Measurements from ENCODE around the gene WHRN.

Gene WHRN

DNA sequence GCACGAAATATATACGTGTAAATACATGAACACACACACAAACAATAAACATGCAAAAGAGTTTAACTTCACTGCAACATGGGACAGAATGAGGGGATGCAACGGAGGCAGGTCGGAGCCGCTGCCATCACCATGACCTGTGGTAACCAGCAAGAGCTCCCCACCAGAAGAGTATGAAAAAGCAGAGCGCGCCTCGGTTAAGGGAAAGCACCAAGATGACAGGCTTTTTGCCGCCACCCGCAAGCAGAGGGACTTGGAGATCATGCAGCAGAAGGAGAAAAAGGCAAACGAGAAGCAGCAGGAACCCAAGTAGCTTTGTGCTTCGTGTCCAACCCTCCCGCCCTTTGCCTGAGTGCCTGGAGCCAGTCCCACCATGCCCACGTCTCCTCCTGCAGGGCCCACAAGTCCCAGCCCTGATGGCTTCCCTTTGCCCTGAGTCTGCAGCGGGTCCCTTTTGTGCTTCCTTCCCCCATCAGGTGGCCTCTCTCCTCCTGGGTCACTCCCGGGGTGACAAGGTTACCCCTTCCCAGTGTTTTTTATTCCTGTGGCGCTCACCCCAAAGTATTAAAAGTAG is 13.8 kb downstream of the WHRN start:
- DNase-seq, result no peak

- no peak for DNase-seq
These were observed 15.3 kb downstream of the WHRN start for GRCh38 chr9:114489928-114490327.

DNA sequence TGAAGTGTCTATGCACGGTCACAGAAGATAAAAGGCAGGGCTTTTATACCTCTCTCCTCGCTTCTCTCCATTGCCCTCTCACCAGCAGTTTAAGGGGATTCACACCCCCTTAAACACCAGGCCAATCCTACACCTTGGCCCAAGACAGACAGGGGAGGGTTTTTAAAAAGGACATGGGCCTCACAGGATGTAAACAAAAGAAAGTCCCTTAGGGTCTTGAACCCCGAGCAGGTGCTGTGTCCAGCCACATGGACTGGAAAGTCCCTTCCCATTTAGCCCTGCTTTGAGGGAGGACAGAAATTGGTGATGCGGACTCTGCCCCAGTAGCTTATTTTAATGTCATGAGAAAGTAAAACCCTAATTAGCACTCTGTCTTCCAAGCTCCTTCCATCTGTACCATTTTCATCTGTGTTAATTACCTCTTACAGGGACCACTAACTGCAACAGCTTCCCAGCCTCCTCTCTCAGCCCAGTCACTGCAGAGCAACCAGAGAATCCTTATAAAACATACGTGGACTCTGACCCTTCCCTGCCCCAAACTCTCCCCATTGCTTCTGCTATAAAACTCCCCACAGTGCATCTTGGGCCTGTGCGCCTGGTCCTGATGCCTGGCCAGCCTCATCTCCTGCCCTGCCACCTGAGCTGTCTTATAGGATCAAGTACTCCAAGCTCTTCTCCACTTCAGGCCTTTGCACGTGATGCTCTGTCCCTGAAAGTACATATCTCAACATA is 16.7 kb downstream of the WHRN start:
- DNase-seq, result no peak

DNA sequence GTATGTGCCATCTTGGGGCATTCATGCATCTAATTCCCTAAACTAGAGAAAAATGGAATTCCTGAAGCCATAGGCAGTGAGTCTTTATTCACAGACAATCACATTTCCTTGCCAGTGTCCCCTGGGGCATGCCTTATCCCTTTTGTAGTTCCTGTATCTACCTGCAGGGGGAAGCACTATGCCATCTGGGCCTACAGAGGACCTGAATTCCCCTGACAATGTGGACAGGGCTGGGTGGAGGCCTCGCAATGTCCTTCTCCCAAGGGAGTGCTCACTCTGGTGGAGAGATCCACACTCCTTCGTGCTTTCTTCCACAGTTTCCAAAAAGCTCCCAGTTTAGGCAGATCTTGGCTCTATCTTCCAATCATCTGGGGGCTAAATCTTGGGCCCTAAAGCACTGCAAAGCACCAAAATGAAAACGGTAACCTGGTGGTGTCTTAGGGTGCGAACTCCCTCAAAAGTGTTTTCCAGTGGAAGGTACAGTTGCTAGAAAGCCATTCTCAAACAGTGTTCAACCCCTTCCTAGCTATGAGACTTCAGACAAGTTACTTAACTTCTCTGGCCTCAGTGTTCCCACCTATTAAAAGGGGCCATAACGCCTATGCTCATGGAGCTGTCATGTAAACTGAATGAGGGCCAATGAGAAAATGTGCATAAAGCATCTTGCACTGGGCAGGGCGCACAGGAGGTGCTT is 17.5 kb downstream of the WHRN start:
- DNase-seq, result no peak

GRCh38 chr9:114486205-114486963 is 18.9 kb downstream of the WHRN start:
- DNase-seq, result no peak

GRCh38 chr9:114484854-114485443 is 20.3 kb downstream of the WHRN start:
- DNase-seq, result no peak

- no peak for DNase-seq
These were observed 20.9 kb downstream of the WHRN start for GRCh38 chr9:114484215-114484853.

- no peak for DNase-seq
These were observed 21.8 kb downstream of the WHRN start for GRCh38 chr9:114483499-114483898.

DNA sequence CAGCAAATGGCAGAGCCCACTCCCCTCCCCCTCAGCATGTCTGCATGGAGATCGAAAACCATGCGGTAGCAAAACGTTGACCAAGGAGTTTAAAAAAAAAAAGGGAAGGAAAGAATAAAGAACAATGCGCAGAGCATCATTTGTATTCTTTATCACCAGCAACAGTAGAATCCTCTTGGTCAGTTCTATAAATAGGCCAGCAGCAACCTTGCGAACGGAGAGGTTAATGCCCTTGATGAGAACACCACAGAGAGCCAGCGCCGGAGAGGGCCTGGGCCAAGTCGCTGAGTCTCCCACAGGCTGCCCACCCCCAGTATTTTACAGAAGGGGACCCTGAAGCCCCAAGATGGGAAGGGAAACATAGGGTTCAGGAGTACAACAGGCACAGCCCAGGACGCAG is 22.7 kb downstream of the WHRN start:
- no peak for DNase-seq

DNA sequence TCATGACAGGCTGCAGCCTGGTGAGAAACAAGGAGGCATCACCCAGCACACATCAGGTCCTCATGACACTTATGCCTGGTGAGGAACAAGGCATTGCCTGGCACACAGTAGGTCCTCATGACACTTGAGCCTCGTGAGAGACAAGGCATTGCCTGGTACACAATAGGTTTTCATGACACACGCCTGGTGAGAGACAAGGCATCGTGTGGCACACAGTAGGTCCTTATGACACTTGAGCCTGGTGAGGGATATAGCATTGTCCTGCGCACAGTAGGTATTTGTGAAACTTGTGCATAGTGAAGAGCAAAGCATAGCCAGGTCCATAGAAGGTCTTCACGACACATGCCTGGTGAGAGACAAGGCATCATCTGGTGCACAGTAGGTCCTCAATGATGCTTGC is 23.5 kb downstream of the WHRN start:
- DNase-seq, result no peak

DNA sequence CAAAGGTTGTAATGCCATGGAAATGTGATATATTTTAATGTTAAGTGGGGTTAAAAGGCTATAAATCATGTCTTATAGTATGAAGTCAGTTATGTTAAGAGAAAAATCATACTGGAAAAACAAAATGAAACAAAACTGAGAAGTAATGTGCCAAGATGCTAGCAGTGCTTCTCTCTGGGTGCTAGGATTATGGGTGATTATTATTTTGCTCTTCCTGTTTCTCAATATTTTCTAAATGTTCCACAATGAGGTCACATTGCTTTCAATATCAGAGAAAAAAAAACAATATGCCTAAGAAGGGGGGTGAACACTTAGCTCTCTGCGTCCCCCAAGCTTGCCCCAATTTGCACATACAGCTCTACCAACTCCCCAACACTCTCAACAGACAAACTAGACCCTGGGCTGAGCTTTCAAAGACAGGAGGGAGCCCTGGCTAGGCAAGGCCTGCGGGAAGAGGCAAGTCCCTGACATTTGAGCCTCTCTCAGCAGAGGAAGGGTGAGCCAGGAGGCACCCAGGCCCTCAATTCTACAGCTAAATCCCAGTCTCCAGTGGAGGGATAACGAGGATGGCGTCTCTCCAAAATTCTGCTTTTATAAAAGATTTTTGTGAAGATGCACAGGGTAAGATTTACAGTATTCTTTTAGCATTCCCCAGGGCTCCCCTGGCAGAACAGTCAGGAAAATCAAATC is 24.4 kb downstream of the WHRN start:
- no peak for DNase-seq

- no peak for DNase-seq
These were observed 26.4 kb downstream of the WHRN start for GRCh38 chr9:114478871-114479270.

DNA sequence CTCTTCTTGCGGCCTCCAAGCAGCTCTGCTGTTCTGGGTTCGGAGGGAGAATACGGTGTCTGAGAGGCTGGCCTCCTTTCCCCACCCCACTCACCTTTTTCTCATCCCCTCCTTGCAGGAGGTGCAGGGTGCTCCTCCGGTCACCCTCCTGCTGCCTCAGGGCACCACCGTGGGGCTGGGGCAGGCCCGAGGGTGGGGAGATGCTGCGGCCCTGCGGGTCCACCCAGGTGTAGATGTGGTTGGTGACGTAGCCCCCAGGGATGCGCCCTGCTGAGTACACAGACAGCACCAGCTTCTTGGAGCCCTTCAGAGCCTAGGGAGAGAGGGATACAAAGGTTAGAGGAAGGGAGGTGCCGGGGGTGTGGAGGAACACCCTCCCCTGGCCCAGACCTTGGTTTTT is 26.8 kb downstream of the WHRN start:
- no peak for DNase-seq

DNA sequence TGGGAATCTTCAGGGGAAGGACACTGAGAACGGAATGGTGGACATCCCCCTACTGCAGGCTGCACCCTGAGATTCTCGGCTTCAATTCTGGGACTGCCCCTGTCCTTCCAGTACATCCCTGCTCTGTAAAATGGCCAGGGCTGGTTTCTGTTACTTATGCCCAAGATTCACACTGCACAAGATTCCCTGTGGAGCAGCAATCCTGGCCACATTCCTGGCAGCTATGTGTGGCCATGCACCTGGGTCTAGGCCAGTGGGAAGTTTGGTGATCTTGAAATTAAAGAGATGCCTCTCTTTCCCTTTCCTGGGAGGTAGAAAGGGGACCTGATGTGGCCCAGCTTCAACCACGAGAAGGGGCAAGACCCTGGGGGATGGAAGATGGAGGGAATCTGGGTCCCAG is 27.6 kb downstream of the WHRN start:
- DNase-seq, result no peak

GRCh38 chr9:114476891-114477469 is 28.3 kb downstream of the WHRN start:
- no peak for DNase-seq

DNA sequence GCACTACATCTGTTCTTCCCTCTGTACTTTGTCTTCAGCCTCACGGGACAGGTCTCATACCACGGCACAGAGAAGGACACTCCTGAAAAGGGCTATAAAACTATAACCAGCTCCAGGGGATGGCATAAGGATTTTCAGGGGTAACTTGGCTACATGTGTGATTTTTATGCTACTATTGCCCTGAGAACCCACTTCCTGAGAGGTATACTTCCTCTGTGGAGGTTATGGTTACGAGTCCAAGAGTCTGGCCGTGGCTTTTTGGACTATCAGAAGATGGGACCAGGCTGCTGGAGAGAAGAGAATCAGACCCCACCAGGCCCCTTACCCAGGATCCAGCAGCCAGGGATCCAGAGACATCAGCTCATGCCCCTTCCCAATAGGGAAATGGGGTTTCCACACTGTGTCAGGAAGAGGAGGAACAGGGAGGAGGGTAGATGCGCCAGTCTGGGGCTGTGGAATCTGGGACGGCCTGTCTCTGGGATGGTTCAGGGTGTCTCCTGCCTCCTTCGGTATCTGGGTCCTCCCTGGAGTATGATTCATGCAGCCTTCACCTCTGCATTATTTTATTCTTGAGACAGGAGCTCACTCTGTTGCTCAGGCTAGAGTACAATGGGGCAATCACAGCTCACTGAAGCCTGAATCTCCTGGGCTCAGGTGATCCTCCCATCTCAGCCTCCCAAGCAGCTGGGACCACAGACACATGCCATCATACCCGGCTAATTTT is 29.7 kb downstream of the WHRN start:
- no peak for DNase-seq

GRCh38 chr9:114474425-114474824 is 30.8 kb downstream of the WHRN start:
- no peak for DNase-seq

DNA sequence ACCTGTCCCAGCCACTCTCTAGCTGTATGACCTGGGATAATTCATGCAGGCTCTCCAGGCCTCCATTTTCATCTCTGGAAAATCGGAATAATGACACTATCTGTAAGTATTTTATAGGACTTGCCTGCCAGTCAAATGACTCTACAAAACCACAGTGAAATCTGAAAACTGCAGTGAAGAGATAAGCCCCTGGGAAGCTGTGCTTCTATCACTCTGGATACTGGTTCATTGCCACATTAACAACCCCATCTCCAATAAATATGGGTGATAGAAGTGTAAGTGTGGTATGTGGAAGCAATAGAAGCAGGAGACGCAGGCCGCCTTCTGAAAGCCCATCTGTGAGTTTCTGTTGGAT is 31.8 kb downstream of the WHRN start:
- DNase-seq, result no peak

GRCh38 chr9:114472765-114473446 is 32.4 kb downstream of the WHRN start:
- DNase-seq, result no peak

- DNase-seq, result no peak
These were observed 34.1 kb downstream of the WHRN start for GRCh38 chr9:114471157-114471556.
